Neutrophil (primary cell): Measurements from ENCODE around the gene MRPL37.

Experiments used
- H3K27ac ChIP-seq: fragments of 200-600 bp; sonication (generic); 2 replicates; pipeline ENCODE4 v1.5.1; 2016; ENCODE audit warnings: mild to moderate bottlenecking, moderate library complexity
- H3K27me3 ChIP-seq: fragments of 200-600 bp; sonication (generic); 2 replicates; pipeline ENCODE4 v1.6.0; 2016; ENCODE audit warnings: mild to moderate bottlenecking
- H3K36me3 ChIP-seq: fragments of 200-600 bp; sonication (generic); 2 replicates; pipeline ENCODE4 v1.5.1; 2017
- H3K4me1 ChIP-seq, 2 experiments: fragments of 200-600 bp in 1 of 2; sonication (generic) in 1 of 2; 1 replicate in 1 of 2; 2 replicates in 1 of 2; pipeline versions ENCODE4 v1.5.1 to v1.6.1; 2013 to 2016; ENCODE audit warnings: low read depth in 1 of 2, low read length in 1 of 2, mild to moderate bottlenecking in 1 of 2, moderate library complexity in 1 of 2; ENCODE audit not compliant: control insufficient read depth in 1 of 2, insufficient read depth in 1 of 2
- H3K4me3 ChIP-seq, 2 experiments: fragments of 200-600 bp in 1 of 2; sonication (generic) in 1 of 2; 1 replicate in 1 of 2; 2 replicates in 1 of 2; pipeline ENCODE4 v1.5.1; 2013 to 2016; ENCODE audit warnings: low read depth in 1 of 2, low read length in 1 of 2, mild to moderate bottlenecking in 1 of 2, moderate library complexity in 1 of 2
- H3K9me3 ChIP-seq: fragments of 200-600 bp; sonication (generic); 2 replicates; pipeline ENCODE4 v1.5.1; 2016
- CTCF ChIP-seq: fragments of 200-600 bp; sonication (generic); IDR thresholded peaks from 2 replicates; pipeline ENCODE4 v1.5.1; 2016; ENCODE audit warnings: antibody characterized with exemption

Gene MRPL37

GRCh38 chr1:54245501-54245900, 45.5 kb downstream of the MRPL37 start:
- Histone ChIP-seq H3K9me3 (no peaks in the 10 kb centered on the region), H3K36me3 (peaks cover 6% of the 10 kb centered on the region), H3K27me3 (no peaks in the 10 kb centered on the region), H3K27ac (no peak overlapping the region), H3K4me3 (no peak overlapping the region), H3K4me1 (no peaks in the 10 kb centered on the region)
- no peak for TF ChIP-seq CTCF

DNA sequence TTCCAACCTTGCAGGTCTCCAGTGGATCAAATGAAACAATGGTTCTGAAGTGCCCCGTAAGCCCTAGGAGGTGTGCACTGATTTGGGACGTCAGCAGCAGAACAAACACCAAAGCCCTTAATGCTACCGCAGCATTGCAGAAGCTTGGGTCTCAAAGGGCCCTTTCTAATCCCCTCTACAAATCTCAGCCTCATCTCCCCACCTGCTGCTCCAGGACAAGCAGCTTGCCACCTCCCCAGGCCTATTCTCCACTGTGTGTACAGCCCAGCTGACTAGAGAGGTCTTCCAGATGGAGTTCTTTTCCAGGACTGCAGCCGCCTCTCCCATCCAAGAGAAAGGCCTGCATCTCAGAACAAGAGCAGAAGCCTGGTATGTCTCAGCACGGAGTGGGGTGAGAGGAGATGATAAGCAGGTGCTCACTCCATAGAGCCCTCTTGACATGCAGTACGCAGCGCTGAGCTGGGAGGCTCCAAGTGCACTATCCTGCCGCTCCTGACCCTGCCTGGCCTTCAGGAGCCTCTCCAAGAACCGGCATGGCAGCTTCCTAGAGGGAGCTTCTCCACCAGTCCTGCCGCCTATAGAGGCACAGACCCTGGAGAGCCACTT, 46.3 kb downstream of the MRPL37 start:
- H3K36me3 ChIP-seq, result peaks cover 6% of the 10 kb centered on the region
- no peaks in the 10 kb centered on the region for H3K27me3 ChIP-seq
- no peaks in the 10 kb centered on the region for H3K4me1 ChIP-seq
- no peak overlapping the region for H3K27ac ChIP-seq
- TF ChIP-seq CTCF, result no peak
- H3K9me3 ChIP-seq, result no peaks in the 10 kb centered on the region
- no peak overlapping the region for H3K4me3 ChIP-seq

DNA sequence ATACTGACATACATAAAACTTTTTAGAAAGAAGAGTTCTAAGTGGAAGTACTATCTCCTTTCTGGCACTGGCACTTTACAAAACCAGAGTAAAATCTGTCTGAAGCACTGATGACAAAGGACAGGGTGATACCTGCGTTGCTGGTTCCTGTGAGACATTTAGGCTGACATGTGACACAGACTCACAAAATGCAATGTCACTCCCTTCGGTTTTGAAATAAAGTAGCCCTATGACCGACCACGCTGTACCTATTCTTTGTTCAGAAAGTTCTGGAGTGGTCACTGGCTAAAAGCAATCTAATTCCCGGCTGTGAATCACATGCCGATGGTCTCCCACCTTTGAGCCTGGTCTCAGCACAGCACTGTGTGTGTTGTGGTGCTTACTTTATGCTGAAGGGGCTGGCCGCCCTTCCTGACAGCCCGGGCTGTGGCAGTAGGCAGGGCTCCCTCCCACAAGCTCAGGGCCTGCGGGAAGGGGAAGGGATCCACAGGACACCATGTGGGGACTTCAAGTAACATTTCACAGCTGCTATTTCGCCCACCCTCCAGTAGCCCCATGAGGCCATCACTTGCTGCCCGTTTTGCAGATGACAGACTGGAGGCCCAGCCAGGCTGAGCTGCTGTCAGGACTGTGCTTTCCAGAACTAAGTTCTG, 48.0 kb downstream of the MRPL37 start:
- Histone ChIP-seq H3K4me3 (no peak overlapping the region), H3K27me3 (no peaks in the 10 kb centered on the region), H3K4me1 (no peaks in the 10 kb centered on the region), H3K27ac (no peak overlapping the region), H3K9me3 (no peaks in the 10 kb centered on the region), H3K36me3 (peaks cover 6% of the 10 kb centered on the region)
- no peak for TF ChIP-seq CTCF

GRCh38 chr1:54248966-54249365, 49.0 kb downstream of the MRPL37 start:
- Histone ChIP-seq H3K27ac (no peak overlapping the region), H3K36me3 (peaks cover 6% of the 10 kb centered on the region)
- TF ChIP-seq CTCF, result no peak

DNA sequence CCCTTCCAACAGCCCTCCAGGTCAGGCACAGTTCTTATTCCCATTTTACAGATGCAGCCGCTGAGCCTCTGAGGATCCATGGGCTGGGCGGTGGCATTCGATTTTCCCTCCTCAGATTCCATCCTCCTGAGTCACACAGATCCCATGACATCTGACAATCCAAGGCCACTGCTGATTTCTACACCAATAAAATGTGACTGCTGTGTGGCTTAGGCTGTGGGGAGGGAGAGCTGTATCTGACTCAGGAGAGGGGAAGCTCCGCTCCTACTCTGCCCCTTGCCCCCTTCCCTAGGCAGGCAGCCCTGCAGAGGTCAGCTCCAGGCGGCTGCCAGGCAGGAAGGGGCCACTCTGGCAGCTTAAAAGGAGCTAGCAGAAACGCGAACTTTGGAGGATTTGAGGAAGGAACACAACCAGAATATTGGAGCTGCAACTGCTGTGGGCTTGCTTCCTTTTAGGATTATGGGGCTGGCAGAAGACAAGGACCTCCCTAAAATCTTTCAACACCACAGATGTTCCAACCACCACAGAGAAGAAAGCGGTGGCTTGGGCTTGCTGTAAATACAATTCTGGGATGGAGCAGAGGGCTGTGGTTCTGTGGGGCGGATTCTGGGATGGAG, 50.0 kb downstream of the MRPL37 start:
- Histone ChIP-seq H3K4me1 (no peaks in the 10 kb centered on the region), H3K36me3 (peaks cover 6% of the 10 kb centered on the region), H3K9me3 (no peaks in the 10 kb centered on the region), H3K27me3 (no peaks in the 10 kb centered on the region), H3K4me3 (no peak overlapping the region), H3K27ac (no peak overlapping the region)
- no peak for TF ChIP-seq CTCF

More at GRCh38 chr1:54248966-54249365, 49.0 kb downstream of the MRPL37 start:
- no peaks in the 10 kb centered on the region for H3K27me3 ChIP-seq
- H3K4me3 ChIP-seq, result no peak overlapping the region
- no peaks in the 10 kb centered on the region for H3K4me1 ChIP-seq
- no peaks in the 10 kb centered on the region for H3K9me3 ChIP-seq
